Uterus (tissue), 2 donors: ENCODE results near the gene GSTA3.

Source experiments
- CTCF ChIP-seq, 4 experiments: fragments of 200-600 bp in 2 of 4; fragments of 450-650 bp in 2 of 4; sonication (generic) in 2 of 4; IDR thresholded peaks; one replicate each; pipeline ENCODE4 v1.5.1; 2016 to 2019; ENCODE audit warnings: antibody characterized with exemption in 4 of 4, mild to moderate bottlenecking in 2 of 4, moderate library complexity in 1 of 4
- POLR2A ChIP-seq, 2 donors: fragments of 450-650 bp; IDR thresholded peaks; one replicate each; pipeline ENCODE4 v1.6.1; 2016; ENCODE audit warnings: antibody characterized with exemption in 2 of 2, mild to moderate bottlenecking in 1 of 2, moderate library complexity in 1 of 2

DNA sequence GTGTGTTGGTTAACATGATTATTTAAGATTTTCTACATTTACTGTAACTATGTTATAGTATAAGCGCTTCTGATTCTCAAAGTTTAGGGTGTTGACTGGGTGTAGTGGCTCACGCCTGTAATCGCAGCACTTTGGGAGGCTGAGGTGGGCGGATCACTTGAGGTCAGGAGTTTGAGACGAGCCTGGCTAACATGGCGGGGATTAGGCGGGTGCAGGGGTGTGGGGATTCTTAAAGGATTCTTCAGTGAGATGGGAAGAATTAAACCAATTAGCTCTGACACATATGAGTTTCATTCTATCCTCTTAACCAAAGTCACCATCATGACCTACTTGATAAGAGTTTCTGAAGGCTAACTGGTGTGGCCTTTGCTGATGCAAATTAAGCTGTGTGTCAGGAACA is 46.4 kb upstream of the GSTA3 start:
- TF ChIP-seq POLR2A (IDR thresholded peaks at IDR 0.05) (no peak), CTCF (IDR thresholded peaks at IDR 0.05) (no peak)
